Neural cell (in vitro differentiated cells): ENCODE data around the gene DNM2. TPM values are rescaled to one million over a fixed set of nuclear protein-coding genes. Genes with fewer than 3 reads are reported as not detected.

ENCODE experiments used
- H2AFZ ChIP-seq: fragments of 200-600, 300-800 bp; sonication (generic), shearing (Covaris generic); 2 replicates; pipeline ENCODE4 v1.6.0; 2014; ENCODE audit warnings: low read depth, mild to moderate bottlenecking, antibody characterized with exemption, low read length, moderate library complexity
- H3F3A ChIP-seq: fragments of 200-600 bp; shearing (Covaris generic); 2 replicates; pipeline ENCODE4 v1.6.1; 2016; ENCODE audit warnings: mild to moderate bottlenecking, moderate library complexity, mixed read lengths, antibody characterized with exemption, low read length; ENCODE audit not compliant: insufficient read depth, poor library complexity, severe bottlenecking
- H3K27ac ChIP-seq: fragments of 200-600, 300-800 bp; sonication (generic), shearing (Covaris generic); 2 replicates; pipeline ENCODE4 v1.5.1; 2014; ENCODE audit warnings: mild to moderate bottlenecking, low read length, moderate library complexity
- H3K27me3 ChIP-seq: fragments of 300-800, 200-600 bp; sonication (generic), shearing (Covaris generic); 2 replicates; pipeline ENCODE4 v1.6.0; 2014; ENCODE audit warnings: mild to moderate bottlenecking, low read depth, low read length, moderate library complexity; ENCODE audit not compliant: insufficient read depth
- H3K36me3 ChIP-seq: fragments of 300-800, 200-600 bp; sonication (generic), shearing (Covaris generic); 2 replicates; pipeline ENCODE4 v1.5.1; 2014; ENCODE audit warnings: mild to moderate bottlenecking, antibody characterized with exemption, low read length, moderate library complexity; ENCODE audit not compliant: insufficient read depth
- H3K4me2 ChIP-seq: fragments of 300-800, 200-600 bp; sonication (generic), shearing (Covaris generic); 2 replicates; pipeline ENCODE4 v1.6.0; 2014; ENCODE audit warnings: mild to moderate bottlenecking, low read length
- H3K4me3 ChIP-seq: fragments of 300-800, 200-600 bp; sonication (generic), shearing (Covaris generic); 2 replicates; pipeline ENCODE4 v1.5.1; 2014; ENCODE audit warnings: mild to moderate bottlenecking, low read length, moderate library complexity
- H3K79me2 ChIP-seq: fragments of 200-600 bp; shearing (Covaris generic); replicated peaks from 2 replicates; pipeline ENCODE4 v1.6.0; 2014; ENCODE audit warnings: mild to moderate bottlenecking, low read length, moderate library complexity; ENCODE audit not compliant: insufficient read depth
- H3K9ac ChIP-seq: fragments of 300-800, 200-600 bp; sonication (generic), shearing (Covaris generic); 2 replicates; pipeline ENCODE4 v1.6.1; 2016; ENCODE audit warnings: mild to moderate bottlenecking, low read length, mixed read lengths
- H3K9me2 ChIP-seq: fragments of 200-600 bp; shearing (Covaris generic); 2 replicates; pipeline ENCODE4 v1.6.1; 2016; ENCODE audit warnings: mild to moderate bottlenecking, low read length, mixed read lengths; ENCODE audit not compliant: insufficient read depth
- H3K9me3 ChIP-seq: fragments of 200-600, 300-800 bp; sonication (generic), shearing (Covaris generic); 2 replicates; pipeline ENCODE4 v1.6.1; 2016; ENCODE audit warnings: mild to moderate bottlenecking, mixed run types, low read length, moderate library complexity, mixed read lengths
- H4K20me1 ChIP-seq: fragments of 200-600 bp; shearing (Covaris generic); 2 replicates; pipeline ENCODE4 v1.6.1; 2016; ENCODE audit warnings: mild to moderate bottlenecking, mixed run types; ENCODE audit not compliant: insufficient read depth
- EP300 ChIP-seq: fragments of 450-650 bp; conservative IDR thresholded peaks from 2 replicates; pipeline ENCODE4 v1.6.1; 2014; ENCODE audit warnings: antibody characterized with exemption, mild to moderate bottlenecking, moderate library complexity; ENCODE audit not compliant: poor library complexity, severe bottlenecking
- EZH2 ChIP-seq: fragments of 200-600, 300-800 bp; shearing (Covaris generic), sonication (generic); IDR thresholded peaks from 2 replicates; pipeline ENCODE4 v1.6.1; 2014; ENCODE audit warnings: antibody characterized with exemption, low read length, borderline replicate concordance, mild to moderate bottlenecking; ENCODE audit not compliant: insufficient read depth, poor library complexity, severe bottlenecking
- MXI1 ChIP-seq: fragments of 450-650 bp; conservative IDR thresholded peaks from 2 replicates; pipeline ENCODE4 v1.6.1; 2014; ENCODE audit warnings: antibody characterized with exemption, mild to moderate bottlenecking; ENCODE audit not compliant: poor library complexity, severe bottlenecking
- POLR2AphosphoS5 ChIP-seq: IDR thresholded peaks from 2 replicates; pipeline ENCODE4 v1.6.1; 2012
- RAD21 ChIP-seq: fragments of 450-650 bp; conservative IDR thresholded peaks from 2 replicates; pipeline ENCODE4 v1.6.1; 2014; ENCODE audit warnings: antibody characterized with exemption, mild to moderate bottlenecking, moderate library complexity
- REST ChIP-seq: IDR thresholded peaks from 2 replicates; pipeline ENCODE4 v1.6.1; 2012; ENCODE audit warnings: borderline replicate concordance
- SMC3 ChIP-seq: fragments of 450-650 bp; conservative IDR thresholded peaks from 2 replicates; pipeline ENCODE4 v1.6.1; 2014; ENCODE audit warnings: antibody characterized with exemption, mild to moderate bottlenecking, moderate library complexity; ENCODE audit not compliant: poor library complexity
- TAF1 ChIP-seq: IDR thresholded peaks from 2 replicates; pipeline ENCODE4 v1.6.1; 2012; ENCODE audit warnings: low read depth
- polyA plus RNA-seq: library from polyadenylated mRNA; depleted of rRNA; stranded (reverse); fragments of >200 nt; gene quantifications from 2 replicates; pipeline ENCODE4 v1.2.3, GENCODE V29; 2014
- TF ChIP-seq, protein P1 (sequence below): fragments of 450-650 bp; IDR thresholded peaks from 2 replicates; pipeline ENCODE4 v1.5.1; 2014; ENCODE audit warnings: antibody characterized with exemption, mild to moderate bottlenecking, moderate library complexity; ENCODE audit not compliant: poor library complexity, severe bottlenecking

The DNM2 gene
- polyA plus RNA-seq, 1 donor from 2014 or later: 31.4 TPM

DNA sequence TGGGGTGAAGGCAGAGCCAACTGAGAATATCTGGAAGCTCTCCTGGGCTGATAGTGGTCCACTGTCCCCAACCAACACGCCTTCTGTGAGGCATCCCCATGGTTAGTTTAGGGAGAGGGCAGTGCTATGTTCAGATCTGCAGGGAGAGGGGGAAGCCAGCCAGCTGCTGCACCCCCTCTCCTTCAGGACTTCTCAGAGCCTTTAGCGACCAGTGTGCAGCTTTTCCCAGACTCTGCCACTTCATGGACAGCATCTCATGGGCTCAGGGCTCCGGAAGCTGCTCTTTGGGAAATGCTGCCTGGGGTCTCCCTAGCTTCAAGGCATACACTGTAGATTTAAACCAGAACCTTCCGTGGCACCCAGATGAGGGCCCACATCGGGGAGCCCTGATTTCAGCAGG is 84.6 kb downstream of the DNM2 start:
- H3K4me3 ChIP-seq: no peak overlapping the region
- no peaks in the 10 kb centered on the region for H3K9me3 ChIP-seq
- no peak overlapping the region for H2AFZ ChIP-seq
- H3K36me3 ChIP-seq: peaks cover 9% of the 10 kb centered on the region
- H3K4me2 ChIP-seq: no peak overlapping the region
- H4K20me1 ChIP-seq: no peaks in the 10 kb centered on the region
- no peaks in the 10 kb centered on the region for H3K27me3 ChIP-seq
- no peaks in the 10 kb centered on the region for H3K9me2 ChIP-seq
- H3K9ac ChIP-seq: no peak overlapping the region
- H3K79me2 ChIP-seq: no peaks in the 10 kb centered on the region
- no peak for TF ChIP-seq TAF1
- no peak for TF ChIP-seq SMC3
- TF ChIP-seq REST: no peak
- no peak for TF ChIP-seq MXI1
- TF ChIP-seq EP300: no peak
- TF ChIP-seq EZH2: no peak
- TF ChIP-seq RAD21: no peak
- TF ChIP-seq, protein P1, sequence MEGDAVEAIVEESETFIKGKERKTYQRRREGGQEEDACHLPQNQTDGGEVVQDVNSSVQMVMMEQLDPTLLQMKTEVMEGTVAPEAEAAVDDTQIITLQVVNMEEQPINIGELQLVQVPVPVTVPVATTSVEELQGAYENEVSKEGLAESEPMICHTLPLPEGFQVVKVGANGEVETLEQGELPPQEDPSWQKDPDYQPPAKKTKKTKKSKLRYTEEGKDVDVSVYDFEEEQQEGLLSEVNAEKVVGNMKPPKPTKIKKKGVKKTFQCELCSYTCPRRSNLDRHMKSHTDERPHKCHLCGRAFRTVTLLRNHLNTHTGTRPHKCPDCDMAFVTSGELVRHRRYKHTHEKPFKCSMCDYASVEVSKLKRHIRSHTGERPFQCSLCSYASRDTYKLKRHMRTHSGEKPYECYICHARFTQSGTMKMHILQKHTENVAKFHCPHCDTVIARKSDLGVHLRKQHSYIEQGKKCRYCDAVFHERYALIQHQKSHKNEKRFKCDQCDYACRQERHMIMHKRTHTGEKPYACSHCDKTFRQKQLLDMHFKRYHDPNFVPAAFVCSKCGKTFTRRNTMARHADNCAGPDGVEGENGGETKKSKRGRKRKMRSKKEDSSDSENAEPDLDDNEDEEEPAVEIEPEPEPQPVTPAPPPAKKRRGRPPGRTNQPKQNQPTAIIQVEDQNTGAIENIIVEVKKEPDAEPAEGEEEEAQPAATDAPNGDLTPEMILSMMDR: no peak
- TF ChIP-seq POLR2AphosphoS5: no peak
- H3F3A ChIP-seq: no peaks in the 10 kb centered on the region
- no peak overlapping the region for H3K27ac ChIP-seq

DNA sequence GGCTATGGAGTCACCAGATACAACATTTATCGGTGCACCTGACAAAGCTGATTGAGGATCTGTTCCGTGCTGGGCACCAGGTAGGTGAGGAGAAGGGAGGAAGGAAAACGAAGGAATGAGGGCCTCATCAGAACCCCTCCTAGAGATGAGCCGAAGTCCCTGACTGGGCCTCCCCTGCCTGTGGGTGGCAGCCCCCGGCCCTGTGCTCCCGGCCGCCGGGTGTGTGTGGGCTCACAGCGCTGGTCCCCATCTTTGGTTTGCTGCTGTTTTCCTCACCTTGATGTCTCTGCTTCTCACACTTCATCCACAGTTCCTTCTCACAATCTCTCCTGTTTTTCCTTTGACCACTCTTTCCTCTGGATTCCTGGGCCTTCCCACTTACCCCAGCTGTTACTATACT is 85.4 kb downstream of the DNM2 start:
- H3K36me3 ChIP-seq: peaks cover 9% of the 10 kb centered on the region
- H3K27ac ChIP-seq: no peak overlapping the region
- no peaks in the 10 kb centered on the region for H4K20me1 ChIP-seq
- H3K9ac ChIP-seq: no peak overlapping the region
- TF ChIP-seq EP300 (no peak), RAD21 (no peak), TAF1 (no peak), POLR2AphosphoS5 (no peak), SMC3 (no peak), MXI1 (no peak), EZH2 (no peak), REST (no peak)
- TF ChIP-seq, protein P1: no peak
- no peaks in the 10 kb centered on the region for H3K9me3 ChIP-seq
- H3K4me2 ChIP-seq: no peak overlapping the region
- no peaks in the 10 kb centered on the region for H3F3A ChIP-seq
- no peak overlapping the region for H2AFZ ChIP-seq
- no peaks in the 10 kb centered on the region for H3K9me2 ChIP-seq
- H3K79me2 ChIP-seq: no peaks in the 10 kb centered on the region
- no peak overlapping the region for H3K4me3 ChIP-seq
- no peaks in the 10 kb centered on the region for H3K27me3 ChIP-seq
